GM23338 (cell line): Measurements from ENCODE around the gene RNF8. TPM values are rescaled to one million over a fixed set of nuclear protein-coding genes. Genes with fewer than 3 reads are reported as not detected.
"Not testable (repeated sequence)": the region's sequence is repeated elsewhere in the genome, so short reads cannot be mapped to it uniquely, and the experiment has no call there.

ENCODE experiments used
- ATAC-seq: fragments of 200-7000 bp; cut with Tn5 transposase; 3 replicates; pipeline ENCODE4 v1.9.1; 2020
- DNase-seq: peaks from one replicate; pipeline ENCODE4 v3.0.0-alpha.2; 2015; ENCODE audit warnings: low spot score
- H2AFZ ChIP-seq: fragments of 200-600 bp; sonication (generic); 2 replicates; pipeline ENCODE4 v1.8.0; 2016; ENCODE audit warnings: antibody characterized with exemption, mild to moderate bottlenecking, moderate library complexity
- H3F3A ChIP-seq: fragments of 200-600 bp; sonication (generic); replicated peaks from 2 replicates; pipeline ENCODE4 v1.8.0; 2017; ENCODE audit warnings: antibody characterized with exemption, mixed run types, low read depth
- H3K27ac ChIP-seq: fragments of 200-600 bp; sonication (generic); 2 replicates; pipeline ENCODE4 v1.6.1; 2016; ENCODE audit warnings: low read depth
- H3K27me3 ChIP-seq: fragments of 200-600 bp; sonication (generic); 2 replicates; pipeline ENCODE4 v1.8.0; 2016; ENCODE audit warnings: mild to moderate bottlenecking, mixed run types, moderate library complexity; ENCODE audit not compliant: insufficient read depth
- H3K36me3 ChIP-seq: fragments of 200-600 bp; sonication (generic); 2 replicates; pipeline ENCODE4 v1.8.0; 2016; ENCODE audit warnings: mild to moderate bottlenecking; ENCODE audit not compliant: insufficient read depth
- H3K4me1 ChIP-seq: fragments of 200-600 bp; sonication (generic); 2 replicates; pipeline ENCODE4 v1.8.0; 2016; ENCODE audit warnings: mild to moderate bottlenecking, moderate library complexity; ENCODE audit not compliant: insufficient read depth
- H3K4me2 ChIP-seq: fragments of 200-600 bp; sonication (generic); 2 replicates; pipeline ENCODE4 v1.7.1; 2017; ENCODE audit warnings: mixed run types
- H3K4me3 ChIP-seq: fragments of 200-600 bp; sonication (generic); 2 replicates; pipeline ENCODE4 v1.6.1; 2016; ENCODE audit warnings: mixed run types
- H3K79me2 ChIP-seq: fragments of 200-600 bp; sonication (generic); replicated peaks from 2 replicates; pipeline ENCODE4 v1.8.0; 2017; ENCODE audit warnings: mild to moderate bottlenecking; ENCODE audit not compliant: insufficient read depth
- H3K9me2 ChIP-seq: fragments of 200-600 bp; sonication (generic); 2 replicates; pipeline ENCODE4 v1.8.0; 2017; ENCODE audit not compliant: insufficient read depth
- H4K20me1 ChIP-seq: fragments of 200-600 bp; sonication (generic); replicated peaks from 2 replicates; pipeline ENCODE4 v1.8.0; 2017; ENCODE audit warnings: mild to moderate bottlenecking; ENCODE audit not compliant: insufficient read depth
- H3K27ac Mint-ChIP-seq: 2 replicates; pipeline ENCODE4 v1.8.0; 2020; ENCODE audit warnings: inconsistent platforms, mild to moderate bottlenecking, moderate library complexity, mixed read lengths
- H3K27me3 Mint-ChIP-seq: 3 replicates; pipeline ENCODE4 v1.8.0; 2022; ENCODE audit warnings: low read depth, mild to moderate bottlenecking, moderate library complexity, mixed read lengths, inconsistent platforms; ENCODE audit not compliant: insufficient read depth, poor library complexity
- H3K36me3 Mint-ChIP-seq: 3 replicates; pipeline ENCODE4 v1.8.0; 2021; ENCODE audit warnings: low read depth, mild to moderate bottlenecking, inconsistent platforms, moderate library complexity, mixed read lengths
- H3K4me1 Mint-ChIP-seq: 3 replicates; pipeline ENCODE4 v1.8.0; 2020; ENCODE audit warnings: mild to moderate bottlenecking, inconsistent platforms, mixed read lengths
- H3K4me3 Mint-ChIP-seq: 3 replicates; pipeline ENCODE4 v1.8.0; 2021; ENCODE audit warnings: moderate library complexity, mild to moderate bottlenecking, inconsistent platforms, mixed read lengths
- H3K9me3 Mint-ChIP-seq: 3 replicates; pipeline ENCODE4 v1.8.0; 2020; ENCODE audit warnings: moderate library complexity, mild to moderate bottlenecking, inconsistent platforms, mixed read lengths
- JUNB ChIP-seq: IDR thresholded peaks from one replicate; pipeline ENCODE4 v1.6.1; 2016; ENCODE audit warnings: antibody characterized with exemption; ENCODE audit not compliant: unreplicated experiment
- ZNF114 ChIP-seq: fragments of 250-450 bp; sonication (Bioruptor Pico); IDR thresholded peaks from 2 replicates; pipeline ENCODE4 v1.5.0; 2020; ENCODE audit warnings: mild to moderate bottlenecking, moderate library complexity
- polyA plus RNA-seq: library from polyadenylated mRNA; unstranded; fragments of >200 nt; fragmentation: Nextera tagmentation; extraction: Ambion mirVana; gene quantifications from 2 replicates; pipeline ENCODE4 v1.2.1, GENCODE V29; 2016
- total RNA-seq: library from RNA; depleted of rRNA; stranded (reverse); fragments of >200 nt; shearing (Covaris generic); gene quantifications from 2 replicates; pipeline ENCODE4 v1.2.3, GENCODE V29; 2014
- TF ChIP-seq, protein P1 (sequence below): IDR thresholded peaks from 2 replicates; pipeline ENCODE4 v1.6.1; 2016; ENCODE audit warnings: antibody characterized with exemption
- TF ChIP-seq, protein P2 (sequence below), 2 experiments: fragments of 200-600 bp in 1 of 2; sonication (generic) in 1 of 2; conservative IDR thresholded peaks; 2 replicates each; pipeline versions ENCODE4 v1.5.1 to v1.6.1; 2016 to 2017; ENCODE audit warnings: antibody characterized with exemption in 2 of 2, low read depth in 2 of 2, mild to moderate bottlenecking in 2 of 2, moderate library complexity in 1 of 2

RNF8 gene
- total and polyA plus RNA-seq, 2 experiments from 2014 or later: 41.6 to 55.2 TPM

DNA sequence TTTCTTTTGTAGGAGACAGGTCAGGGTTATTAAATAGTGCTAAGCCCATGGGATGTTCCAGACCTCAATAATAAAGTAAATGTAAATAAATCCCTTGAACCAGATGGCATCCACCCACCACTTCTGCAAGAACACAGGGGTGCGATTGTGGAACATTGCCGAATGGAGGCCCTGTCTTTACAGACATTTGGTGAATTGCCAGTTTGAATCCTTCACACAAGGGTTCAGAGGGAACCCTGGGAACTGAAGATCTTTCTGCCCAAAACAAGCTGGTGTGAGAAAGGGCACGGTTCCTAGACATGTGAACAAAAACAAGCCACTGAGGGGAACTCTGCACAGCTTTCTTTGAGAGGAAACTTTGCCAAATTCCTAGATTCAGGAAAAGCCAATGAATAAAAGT lies 30.2 kb upstream of the RNF8 start:
- 0 out of 2 replicates have a peak, but pooled peaks cover under 1% of the 10 kb centered on the region for H3K36me3 ChIP-seq
- 0 out of 2 replicates have a peak overlapping the region, but pooled peaks have one; percentile 6 for H3K27ac ChIP-seq
- no peak overlapping the region for H3K4me2 ChIP-seq
- no peaks in the 10 kb centered on the region; the same call in none of the 2 replicates for H4K20me1 ChIP-seq
- H3K27me3 ChIP-seq: no peaks in the 10 kb centered on the region
- H3F3A ChIP-seq: 0 out of 2 replicates have a peak, but pooled peaks cover 4% of the 10 kb centered on the region
- H2AFZ ChIP-seq: no peak overlapping the region
- DNase-seq (no peak), ATAC-seq (no peak)
- Mint-ChIP-seq H3K4me3 (no peak overlapping the region), H3K27ac (no peak overlapping the region), H3K4me1 (peaks cover 3% of the 10 kb centered on the region), H3K36me3 (peaks cover 18% of the 10 kb centered on the region), H3K9me3 (no peaks in the 10 kb centered on the region), H3K27me3 (peaks cover 5% of the 10 kb centered on the region)
- no peak for TF ChIP-seq ZNF114 (CRISPR knock-in tag)
- no peaks in the 10 kb centered on the region for H3K4me1 ChIP-seq
- H3K4me3 ChIP-seq: no peak overlapping the region
- H3K79me2 ChIP-seq: no peaks in the 10 kb centered on the region
- no peaks in the 10 kb centered on the region for H3K9me2 ChIP-seq

DNA sequence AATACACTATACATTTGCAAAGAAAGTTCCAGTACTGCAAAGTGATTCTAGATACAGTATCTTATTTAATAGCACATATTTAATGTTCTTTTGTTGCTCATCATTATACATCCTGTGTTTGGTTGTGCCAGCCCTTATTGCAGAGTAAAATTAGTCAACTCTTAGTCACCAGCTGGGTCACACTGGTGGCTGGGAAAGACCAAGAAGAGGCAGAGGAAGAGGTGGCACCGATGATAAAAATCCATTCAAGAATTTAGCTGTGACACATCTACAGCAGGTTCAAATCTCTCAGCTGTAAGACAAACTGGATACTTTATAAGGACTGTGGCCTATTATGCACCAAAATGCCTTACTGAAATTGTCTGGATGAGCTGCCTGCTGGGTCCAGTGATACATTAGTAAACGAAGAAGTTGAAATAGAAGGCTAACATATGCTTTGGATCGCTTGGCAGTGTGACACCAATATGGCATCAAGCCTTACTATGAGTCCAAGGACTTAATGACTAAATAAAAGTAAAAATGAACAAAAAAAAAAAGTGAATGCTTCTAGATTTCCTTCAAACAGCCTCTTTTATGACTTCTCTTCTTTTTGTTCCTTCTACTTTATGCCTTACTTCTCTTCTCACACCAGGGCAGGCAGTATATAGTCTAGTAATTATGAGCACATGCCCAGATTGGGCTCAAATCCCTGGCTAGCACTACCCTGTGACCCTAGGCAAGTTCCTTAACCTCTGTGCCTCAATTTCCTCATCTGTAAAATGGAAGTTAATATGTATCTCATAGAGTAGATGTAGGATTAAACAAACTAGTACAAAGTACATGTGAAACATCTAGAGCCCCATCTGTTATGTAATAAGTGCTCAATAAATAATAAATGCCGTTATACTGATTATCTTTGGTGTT lies 29.4 kb upstream of the RNF8 start:
- Mint-ChIP-seq H3K27ac (no peak overlapping the region), H3K9me3 (no peaks in the 10 kb centered on the region), H3K27me3 (peaks cover 5% of the 10 kb centered on the region), H3K4me1 (peaks cover 3% of the 10 kb centered on the region), H3K36me3 (peaks cover 18% of the 10 kb centered on the region), H3K4me3 (no peak overlapping the region)
- Histone ChIP-seq H3K4me2 (no peak overlapping the region), H4K20me1 (no peaks in the 10 kb centered on the region; the same call in 1 of the 2 replicates), H3K9me2 (no peaks in the 10 kb centered on the region), H3K79me2 (no peaks in the 10 kb centered on the region), H3K4me1 (no peaks in the 10 kb centered on the region), H3K27me3 (no peaks in the 10 kb centered on the region), H3K27ac (0 out of 2 replicates have a peak overlapping the region, but pooled peaks have one; percentile 6), H3K4me3 (no peak overlapping the region), H2AFZ (no peak overlapping the region), H3K36me3 (no peaks in the 10 kb centered on the region; the same call in 1 of the 2 replicates), H3F3A (0 out of 2 replicates have a peak, but pooled peaks cover 4% of the 10 kb centered on the region)
- DNase-seq: no peak
- TF ChIP-seq, protein P1, sequence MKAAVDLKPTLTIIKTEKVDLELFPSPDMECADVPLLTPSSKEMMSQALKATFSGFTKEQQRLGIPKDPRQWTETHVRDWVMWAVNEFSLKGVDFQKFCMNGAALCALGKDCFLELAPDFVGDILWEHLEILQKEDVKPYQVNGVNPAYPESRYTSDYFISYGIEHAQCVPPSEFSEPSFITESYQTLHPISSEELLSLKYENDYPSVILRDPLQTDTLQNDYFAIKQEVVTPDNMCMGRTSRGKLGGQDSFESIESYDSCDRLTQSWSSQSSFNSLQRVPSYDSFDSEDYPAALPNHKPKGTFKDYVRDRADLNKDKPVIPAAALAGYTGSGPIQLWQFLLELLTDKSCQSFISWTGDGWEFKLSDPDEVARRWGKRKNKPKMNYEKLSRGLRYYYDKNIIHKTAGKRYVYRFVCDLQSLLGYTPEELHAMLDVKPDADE: no peak
- no peak for TF ChIP-seq JUNB
- TF ChIP-seq, protein P2, sequence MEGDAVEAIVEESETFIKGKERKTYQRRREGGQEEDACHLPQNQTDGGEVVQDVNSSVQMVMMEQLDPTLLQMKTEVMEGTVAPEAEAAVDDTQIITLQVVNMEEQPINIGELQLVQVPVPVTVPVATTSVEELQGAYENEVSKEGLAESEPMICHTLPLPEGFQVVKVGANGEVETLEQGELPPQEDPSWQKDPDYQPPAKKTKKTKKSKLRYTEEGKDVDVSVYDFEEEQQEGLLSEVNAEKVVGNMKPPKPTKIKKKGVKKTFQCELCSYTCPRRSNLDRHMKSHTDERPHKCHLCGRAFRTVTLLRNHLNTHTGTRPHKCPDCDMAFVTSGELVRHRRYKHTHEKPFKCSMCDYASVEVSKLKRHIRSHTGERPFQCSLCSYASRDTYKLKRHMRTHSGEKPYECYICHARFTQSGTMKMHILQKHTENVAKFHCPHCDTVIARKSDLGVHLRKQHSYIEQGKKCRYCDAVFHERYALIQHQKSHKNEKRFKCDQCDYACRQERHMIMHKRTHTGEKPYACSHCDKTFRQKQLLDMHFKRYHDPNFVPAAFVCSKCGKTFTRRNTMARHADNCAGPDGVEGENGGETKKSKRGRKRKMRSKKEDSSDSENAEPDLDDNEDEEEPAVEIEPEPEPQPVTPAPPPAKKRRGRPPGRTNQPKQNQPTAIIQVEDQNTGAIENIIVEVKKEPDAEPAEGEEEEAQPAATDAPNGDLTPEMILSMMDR (conservative IDR thresholded peaks at IDR 0.05; ENCODE audit: low read depth in 2 of 2): no peak
- ATAC-seq: no peak

DNA sequence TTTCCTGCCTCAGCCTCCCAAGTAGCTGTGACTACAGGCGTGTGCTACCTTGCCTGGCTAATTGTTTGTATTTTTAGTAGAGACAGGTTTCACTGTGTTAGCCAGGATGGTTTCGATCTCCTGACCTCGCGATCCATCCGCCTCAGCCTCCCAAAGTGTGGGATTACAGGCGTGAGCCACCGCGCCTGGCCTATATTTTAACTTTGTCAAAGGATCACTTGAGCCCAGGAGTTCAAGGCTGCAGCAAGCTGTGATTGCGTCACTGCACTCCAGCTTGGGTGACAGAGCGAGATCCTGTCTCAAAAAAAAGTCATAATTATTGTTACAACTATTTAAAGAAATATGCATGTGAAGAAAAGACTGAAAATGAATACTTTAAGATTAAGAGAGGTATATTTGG lies 23.4 kb upstream of the RNF8 start:
- H3K4me1 ChIP-seq, H3K27ac ChIP-seq, H3K9me3 Mint-ChIP-seq, H4K20me1 ChIP-seq, H3F3A ChIP-seq, H3K27ac Mint-ChIP-seq, H3K9me2 ChIP-seq, H3K27me3 ChIP-seq, H3K79me2 ChIP-seq, DNase-seq, H3K4me3 ChIP-seq, H3K36me3 ChIP-seq, H2AFZ ChIP-seq, H3K4me1 Mint-ChIP-seq, H3K4me3 Mint-ChIP-seq, H3K4me2 ChIP-seq, ATAC-seq, H3K27me3 Mint-ChIP-seq: not testable (repeated sequence)
- peaks cover 25% of the 10 kb centered on the region; the same call in 2 of the 3 replicates for H3K36me3 Mint-ChIP-seq
